Stimulated activated CD4-positive, alpha-beta T cell treated with anti-CD3 and anti-CD28 coated beads, Interleukin-15, amount 100 ng/mL, for 1 hour (primary cell): Measurements from ENCODE around the gene FCAR.
"Not testable (repeated sequence)": the region's sequence is repeated elsewhere in the genome, so short reads cannot be mapped to it uniquely, and the experiment has no call there.

Source experiments
- DNase-seq, 2 donors: peaks; one replicate each; pipeline ENCODE4 v3.0.0-alpha.2; 2020; ENCODE audit warnings: low read depth in 1 of 2, low spot score in 1 of 2

Gene FCAR

DNA sequence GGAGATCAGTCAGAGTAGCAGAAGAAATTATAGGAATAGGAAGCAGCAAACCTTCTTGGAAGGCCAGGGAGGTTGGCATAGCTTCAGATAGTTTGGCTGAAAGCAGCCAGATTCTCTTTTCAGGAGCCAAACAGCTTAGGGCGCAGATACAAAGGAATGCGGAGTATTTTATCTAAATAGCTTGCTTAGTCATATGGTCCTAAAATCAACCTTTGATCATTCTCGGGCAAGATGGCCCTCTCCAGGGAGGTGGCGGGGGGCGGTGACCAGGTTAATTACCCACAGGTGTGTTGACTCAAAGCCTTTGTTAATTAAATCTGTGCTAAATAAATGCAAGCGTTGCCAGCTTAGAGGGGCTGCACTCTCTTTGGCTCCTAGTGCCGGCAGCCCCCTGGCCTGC is 19.4 kb downstream of the FCAR start:
- DNase-seq, result no peak

DNA sequence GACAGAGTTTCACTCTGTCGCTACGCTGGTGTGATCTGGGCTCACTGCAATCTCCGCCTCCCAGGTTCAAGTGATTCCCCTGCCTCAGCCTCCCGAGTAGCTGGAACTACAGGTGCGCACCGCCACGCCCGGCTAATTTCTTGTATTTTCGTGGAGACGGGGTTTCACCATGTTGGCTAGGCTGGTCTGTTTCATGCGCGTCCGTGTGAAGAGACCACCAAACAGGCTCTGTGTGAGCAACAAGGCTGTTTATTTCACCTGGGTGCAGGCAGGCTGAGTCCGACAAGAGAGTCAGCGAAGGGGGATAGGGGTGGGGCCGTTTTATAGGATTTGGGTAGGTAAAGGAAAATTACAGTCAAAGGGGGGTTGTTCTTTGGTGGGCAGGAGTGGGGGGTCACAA is 20.1 kb downstream of the FCAR start:
- DNase-seq, result not testable (repeated sequence)

DNA sequence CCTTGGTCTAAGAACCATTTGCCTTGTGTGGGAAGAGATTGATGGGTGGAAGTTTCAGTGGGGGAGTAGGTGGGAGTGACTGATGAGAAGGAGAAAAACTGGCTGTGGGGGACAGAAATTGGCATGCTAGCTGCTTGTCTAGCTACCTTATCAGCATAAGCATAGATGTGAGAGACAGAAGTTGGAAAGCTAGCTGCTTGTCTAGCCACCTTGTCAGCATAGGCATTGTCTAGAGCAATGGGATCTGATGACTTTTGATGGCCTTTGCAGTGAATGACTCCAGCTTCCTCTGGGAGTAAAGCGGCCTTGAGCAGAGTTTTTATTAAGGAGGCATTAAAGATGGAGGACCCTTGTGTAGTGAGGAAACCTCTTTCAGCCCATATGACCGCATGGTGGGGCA is 22.0 kb downstream of the FCAR start:
- DNase-seq, result no peak

DNA sequence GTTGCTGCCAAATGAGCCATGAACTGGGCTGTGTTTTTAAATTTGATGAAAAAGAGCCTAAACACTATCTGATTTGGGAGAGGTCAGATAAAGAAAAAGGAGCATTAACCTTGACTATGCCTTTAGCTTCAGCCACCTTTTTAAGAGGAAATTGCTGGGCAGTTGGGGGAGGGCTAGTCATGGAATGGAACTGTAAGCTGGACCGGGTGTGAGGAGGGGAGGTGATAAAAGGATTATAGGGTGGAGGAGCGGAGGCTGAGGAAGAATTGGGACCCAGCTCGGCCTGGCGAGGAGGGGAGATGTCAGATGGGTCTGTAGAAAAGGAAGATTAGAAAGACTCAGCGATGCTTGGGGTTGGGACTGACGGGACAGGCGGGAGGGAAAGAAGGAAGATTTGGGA is 24.6 kb downstream of the FCAR start:
- not testable (repeated sequence) for DNase-seq

DNA sequence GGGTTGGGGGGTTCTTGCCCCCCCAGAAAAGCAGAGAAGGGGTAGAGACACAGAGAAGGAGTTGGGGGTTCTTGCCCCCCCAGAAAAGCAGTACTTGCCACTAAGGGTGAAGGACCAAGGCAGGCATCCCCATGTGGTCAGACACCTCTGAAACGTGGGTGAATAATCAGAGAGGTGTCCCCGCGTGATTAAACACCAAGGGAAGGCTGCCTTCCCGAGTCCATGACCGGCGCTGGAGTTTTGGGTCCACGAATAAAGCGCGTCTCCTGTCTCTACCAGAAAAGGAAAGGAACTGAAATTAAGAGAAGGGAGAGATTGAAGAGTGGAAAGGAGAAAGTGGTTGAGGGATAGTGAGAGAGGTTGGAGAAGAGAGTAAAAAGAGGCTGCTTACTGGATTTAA is 25.6 kb downstream of the FCAR start:
- not testable (repeated sequence) for DNase-seq

DNA sequence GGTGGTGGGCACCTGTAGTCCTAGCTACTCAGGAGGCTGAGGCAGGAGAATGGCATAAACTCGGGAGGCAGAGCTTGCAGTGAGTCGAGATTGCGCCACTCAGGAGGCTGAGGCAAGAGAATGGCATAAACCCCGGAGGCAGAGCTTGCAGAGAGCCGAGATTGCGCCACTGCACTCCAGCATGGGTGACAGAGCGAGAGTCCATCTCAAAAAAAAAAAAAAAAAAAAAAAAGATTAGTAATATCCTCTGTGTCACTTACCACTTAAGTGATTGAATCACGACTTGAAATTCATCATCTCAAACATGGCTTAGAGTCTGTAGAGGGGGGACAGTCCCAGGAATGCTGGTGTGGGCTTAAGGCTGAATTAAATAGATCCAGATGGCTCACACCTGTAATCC is 27.1 kb downstream of the FCAR start:
- DNase-seq, result not testable (repeated sequence)

DNA sequence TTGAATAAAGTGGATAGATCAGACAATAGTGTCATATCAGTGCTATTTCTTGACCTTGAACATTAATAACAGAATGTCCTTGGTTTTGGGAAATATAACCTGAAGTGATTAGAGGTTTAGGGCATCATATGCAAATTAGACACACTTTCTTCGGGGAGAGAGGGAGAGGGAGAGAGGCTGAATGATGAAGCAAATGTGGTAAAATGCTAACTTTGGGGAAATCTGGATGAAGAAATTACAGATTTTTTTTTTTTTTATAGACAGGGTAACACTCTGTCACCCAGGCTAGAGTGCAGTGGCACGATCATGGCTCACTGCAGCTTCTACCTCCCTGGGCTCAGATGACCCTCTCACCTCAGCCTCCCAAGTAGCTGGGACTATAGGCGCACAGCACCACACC is 28.0 kb downstream of the FCAR start:
- no peak for DNase-seq

DNA sequence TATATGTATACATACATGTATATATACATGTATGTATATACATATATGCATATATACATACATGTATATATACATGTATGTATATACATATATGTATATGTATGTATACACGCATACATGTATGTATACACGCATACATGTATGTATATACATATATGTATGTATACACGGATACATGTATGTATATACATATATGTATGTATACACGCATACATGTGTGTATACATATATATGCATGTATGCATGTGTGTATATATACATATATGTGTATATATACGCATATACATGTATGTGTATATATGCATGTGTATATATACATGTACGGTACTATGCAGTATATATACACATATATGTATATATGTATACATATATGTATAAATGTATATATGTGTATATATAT is 29.3 kb downstream of the FCAR start:
- DNase-seq, result no peak

DNA sequence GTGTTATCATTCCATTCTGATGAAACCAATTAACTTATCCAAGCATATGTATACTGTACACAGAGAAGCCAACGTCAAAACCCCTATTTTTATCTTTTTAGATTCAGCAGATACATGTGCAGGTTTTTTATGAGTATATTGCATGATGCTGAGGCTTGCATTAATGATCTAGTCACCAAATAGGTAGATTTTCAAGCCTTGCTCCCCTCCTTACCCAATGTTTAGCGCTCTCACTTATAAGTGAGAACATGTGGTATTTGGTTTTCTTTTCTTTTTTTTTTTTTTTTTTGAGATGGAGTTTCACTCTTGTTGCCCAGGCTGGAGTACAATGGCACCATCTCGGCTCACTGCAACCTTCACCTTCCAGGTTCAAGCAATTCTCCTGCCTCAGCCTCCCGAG is 30.2 kb downstream of the FCAR start:
- not testable (repeated sequence) for DNase-seq

DNA sequence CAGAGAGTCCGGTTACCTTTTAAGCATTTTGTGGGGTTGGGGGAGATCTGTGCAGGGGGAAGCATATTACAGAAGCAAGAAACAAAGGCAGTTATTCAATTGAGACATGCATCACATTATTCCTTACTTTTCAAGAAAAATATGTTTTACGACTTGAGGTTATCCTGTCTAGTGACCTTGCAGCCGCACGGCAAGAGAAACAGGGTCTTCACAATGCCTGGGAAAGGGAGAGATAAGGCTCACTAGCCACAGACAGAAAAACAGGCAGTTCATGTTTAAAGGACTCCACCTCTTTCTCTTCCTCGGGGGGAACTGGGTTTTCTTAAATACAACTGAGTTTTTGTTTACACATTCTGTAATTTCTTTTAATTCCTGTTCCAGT is 31.4 kb downstream of the FCAR start:
- DNase-seq, result no peak

DNA sequence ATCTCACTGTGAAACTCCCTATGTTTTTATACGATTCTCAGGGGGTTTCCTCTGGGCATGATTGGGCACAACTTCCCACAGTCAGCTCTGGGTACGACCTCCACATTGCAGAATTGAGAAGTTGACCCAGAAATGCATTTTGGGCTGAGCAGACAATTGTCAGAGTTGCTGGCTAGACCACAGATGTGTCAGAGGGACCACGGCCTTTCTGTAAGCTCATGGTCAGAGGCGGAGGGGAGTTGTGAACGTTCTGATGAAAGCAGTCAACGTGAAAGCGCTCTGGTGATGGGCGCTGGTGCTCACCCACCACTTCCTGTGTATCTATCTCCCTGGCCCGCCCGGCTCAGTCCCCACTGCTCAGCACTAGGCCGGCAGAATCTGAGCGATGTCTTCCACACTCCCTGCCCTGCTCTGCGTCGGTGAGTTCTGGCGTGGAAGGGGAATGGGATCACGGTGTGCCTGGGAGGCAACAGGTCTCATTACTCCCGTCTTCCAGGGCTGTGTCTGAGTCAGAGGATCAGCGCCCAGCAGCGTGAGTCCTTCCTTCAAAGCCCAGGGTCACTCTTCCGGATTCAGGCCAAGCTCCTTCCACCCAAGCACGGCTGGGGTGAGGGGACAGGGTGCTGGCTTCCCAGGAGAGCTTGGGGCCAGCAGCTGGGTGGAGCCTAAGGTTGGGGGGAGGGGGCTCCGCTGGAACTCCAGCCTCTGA is 31.9 kb downstream of the FCAR start, which contains the start of gene NCR1:
TSS of gene NCR1 (plus strand) at position 346 of the 709 bp plus-strand sequence. CDS start at position 386, 40 bp downstream.
- no peak for DNase-seq

DNA sequence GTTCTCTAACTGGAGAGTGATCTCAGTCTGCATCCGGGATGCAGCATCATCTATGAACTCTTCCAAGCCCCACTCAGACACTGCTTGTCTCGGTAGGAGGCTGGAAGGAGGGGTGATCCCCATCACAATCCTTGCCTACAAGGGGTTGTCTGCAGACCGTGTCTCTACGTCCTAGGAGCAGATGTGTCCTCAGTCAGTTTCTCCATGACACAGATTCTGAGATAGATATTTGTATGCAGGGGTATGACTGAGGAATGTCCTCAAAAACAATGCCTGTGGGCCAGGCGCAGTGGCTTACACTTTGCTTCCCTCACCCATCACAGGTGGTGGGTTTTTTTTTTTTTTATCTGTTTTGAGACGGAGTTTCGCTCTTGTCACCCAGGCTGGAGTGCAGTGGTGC is 32.8 kb downstream of the FCAR start:
- no peak for DNase-seq

DNA sequence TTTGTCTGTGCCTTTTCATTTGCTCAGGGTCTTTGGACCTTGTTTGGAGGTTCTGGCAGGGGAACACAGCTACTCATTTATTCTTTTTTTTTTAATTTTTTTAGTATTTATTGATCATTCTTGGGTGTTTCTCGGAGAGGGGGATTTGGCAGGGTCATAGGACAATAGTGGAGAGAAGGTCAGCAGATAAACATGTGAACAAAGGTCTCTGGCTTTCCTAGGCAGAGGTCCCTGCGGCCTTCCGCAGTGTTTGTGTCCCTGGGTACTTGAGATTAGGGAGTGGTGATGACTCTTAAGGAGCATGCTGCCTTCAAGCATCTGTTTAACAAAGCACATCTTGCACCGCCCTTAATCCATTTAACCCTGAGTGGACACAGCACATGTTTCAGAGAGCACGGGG is 33.9 kb downstream of the FCAR start:
- not testable (repeated sequence) for DNase-seq

DNA sequence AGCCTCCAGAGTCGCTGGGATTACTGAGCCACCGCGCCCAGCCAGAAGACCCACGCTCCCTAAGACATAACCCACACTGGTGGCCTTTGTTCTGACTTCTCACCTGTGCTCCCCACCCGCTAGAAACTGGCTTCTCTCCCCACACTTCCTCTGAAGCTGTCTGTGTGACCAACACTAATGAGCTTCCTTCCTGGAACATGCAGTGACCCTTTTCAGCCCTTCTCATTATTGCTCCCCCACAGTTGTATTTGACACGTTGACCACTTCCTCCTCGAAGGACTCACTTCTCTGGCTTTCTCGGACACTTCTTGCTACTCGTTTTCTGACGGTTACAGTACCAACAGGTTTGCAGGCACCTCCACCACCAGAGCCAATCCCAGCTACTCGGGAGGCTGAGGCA is 42.8 kb downstream of the FCAR start:
- no peak for DNase-seq

DNA sequence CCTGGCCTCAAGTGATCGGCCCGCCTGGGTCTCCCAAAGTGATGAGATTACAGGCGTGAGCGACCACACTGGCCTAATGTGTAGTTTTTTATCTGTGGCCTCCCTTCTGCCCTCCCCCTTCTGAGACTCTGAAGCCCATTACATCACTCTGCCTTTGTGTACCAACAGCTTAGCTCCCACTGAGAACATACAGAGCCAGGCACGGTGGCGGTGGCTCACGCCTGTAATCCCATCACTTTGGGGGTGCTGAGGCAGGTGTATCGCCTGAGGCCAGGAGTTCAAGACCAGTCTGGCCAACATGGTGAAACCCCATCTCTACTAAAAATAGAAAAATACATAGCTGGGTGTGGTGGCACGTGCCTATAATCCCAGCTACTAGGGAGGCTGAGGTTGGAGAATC is 44.5 kb downstream of the FCAR start:
- no peak for DNase-seq

DNA sequence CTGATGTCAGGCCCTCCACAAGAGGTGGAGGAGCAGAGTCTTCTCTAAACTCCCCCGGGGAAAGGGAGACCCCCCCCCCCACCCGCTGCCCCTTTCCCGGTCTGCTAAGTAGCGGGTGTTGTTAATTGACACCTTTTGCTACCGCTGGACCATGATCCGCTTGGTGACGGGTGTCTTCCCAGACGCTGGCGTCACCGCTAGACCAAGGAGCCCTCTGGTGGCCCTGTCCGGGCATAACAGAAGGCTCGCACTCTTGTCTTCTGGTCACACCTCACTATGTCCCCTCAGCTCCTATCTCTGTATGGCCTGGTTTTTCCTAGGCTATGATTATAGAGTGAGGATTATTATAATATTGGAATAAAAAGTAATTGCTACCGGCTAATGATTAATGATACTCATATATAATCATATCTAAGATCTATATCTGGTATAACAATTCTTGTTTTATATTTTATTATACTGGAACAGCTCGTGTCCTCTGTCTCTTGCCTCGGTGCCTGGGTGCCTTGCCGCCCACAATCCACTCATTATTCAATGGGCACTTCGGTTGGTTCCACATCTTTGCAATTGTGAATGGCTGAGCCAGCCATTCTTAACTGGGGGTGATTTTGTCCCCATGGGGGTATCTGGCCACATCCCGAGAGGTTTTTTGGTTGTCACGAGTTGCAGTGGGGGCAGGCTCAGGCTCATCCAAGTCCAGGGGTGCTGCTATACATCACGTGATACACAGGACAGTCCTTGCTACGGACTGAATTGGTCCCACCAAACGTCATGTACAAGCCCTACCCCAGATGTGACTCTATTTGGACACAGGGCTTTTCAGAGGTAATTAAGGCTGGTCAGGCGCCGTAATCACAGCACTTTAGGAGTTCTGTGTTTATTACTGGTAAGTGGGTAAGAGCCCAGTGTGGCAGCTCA is 45.9 kb downstream of the FCAR start:
- not testable (repeated sequence) for DNase-seq

DNA sequence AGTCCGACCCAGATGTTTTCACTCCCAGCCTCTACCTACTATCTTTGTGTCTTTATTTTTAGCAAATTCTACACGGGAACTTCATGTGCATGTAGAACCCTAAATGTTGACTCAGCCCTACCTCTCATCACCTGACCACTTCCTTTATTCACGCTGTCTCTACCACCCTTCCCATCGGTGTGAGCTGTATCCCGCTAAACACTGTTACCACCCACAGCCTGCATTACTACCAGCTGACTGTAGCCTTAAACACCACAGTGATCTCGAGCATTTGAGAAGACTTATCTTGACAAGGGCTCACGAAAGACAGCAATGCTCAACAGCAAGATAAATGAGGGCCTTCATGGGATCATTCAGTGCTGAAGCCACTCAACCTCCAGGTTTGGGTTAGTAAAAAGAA is 47.0 kb downstream of the FCAR start:
- DNase-seq, result no peak

DNA sequence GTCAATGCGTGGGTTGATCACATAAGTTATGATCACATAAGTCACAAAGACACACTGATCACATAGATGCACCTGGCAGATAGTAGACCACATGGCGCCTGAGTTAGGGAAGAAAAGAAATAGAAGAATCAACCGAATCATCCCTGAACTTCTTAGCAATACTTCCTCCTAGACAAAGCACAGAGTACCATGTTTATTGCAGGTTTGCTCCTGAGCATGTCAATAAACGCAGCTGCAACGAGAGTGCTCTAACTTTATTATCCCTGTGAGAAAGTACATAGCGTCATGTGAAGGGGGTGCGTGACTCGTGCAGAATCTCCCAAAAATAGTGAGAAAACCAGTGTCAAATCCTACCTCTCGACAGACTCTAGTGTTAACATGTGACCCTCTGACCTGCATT is 49.2 kb downstream of the FCAR start:
- DNase-seq, result no peak

DNA sequence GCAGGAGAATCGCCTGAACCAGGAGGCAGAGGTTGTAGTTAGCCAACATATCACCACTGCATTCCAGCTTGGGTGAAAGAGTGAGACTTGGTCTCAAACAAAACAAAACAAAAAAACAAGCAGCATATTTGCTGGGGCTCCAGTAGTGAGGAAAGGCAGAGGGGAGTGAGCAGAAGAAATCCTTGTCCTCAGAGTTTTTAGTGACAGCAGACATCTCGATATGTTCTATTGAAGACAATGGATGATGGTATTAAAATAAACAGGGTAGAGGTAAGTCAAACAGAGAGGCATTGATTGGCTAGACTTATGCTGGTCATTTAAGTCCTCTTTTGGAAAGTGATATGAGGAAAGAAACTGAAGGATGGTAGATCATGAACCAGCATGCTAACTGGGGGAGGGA is 54.3 kb downstream of the FCAR start:
- no peak for DNase-seq

DNA sequence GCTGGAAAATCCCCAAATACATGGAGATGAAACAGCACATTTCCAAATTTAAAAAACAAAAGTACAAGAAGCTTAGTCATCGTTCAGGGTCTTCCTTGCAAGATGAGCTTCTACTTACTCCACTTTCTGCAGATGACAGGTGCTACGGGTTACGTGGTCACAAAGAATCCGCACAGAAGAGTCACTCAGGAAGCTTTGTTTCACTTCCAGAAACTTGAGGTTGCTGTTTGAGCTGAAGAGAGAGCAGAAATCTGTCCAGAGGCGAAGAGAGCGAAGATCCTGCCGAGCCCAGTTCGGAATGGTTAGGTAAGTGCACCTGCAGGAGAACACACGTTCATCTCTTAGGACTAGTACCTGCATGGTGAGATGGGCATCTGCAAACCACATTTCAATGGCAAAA is 63.9 kb downstream of the FCAR start:
- DNase-seq, result no peak

DNA sequence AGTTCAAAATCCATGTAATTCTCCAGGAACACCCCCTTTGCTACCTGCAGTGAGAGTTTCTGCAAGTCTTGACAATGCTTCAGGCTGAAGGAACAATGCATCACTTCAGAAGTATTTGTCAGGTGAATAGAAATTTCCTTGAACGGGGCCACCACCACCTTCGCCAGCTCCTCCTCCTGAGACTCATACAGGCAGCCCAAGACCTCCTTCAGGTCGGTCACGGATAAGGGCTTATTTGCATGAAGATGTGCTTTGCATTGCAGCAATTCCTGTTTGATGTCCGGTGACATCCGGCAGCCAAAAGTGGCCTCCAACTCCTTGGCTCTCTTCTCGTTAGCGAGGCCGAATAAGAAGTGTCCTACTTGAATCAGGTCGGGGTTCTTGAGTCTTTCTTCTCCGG is 64.9 kb downstream of the FCAR start:
- DNase-seq, result no peak

DNA sequence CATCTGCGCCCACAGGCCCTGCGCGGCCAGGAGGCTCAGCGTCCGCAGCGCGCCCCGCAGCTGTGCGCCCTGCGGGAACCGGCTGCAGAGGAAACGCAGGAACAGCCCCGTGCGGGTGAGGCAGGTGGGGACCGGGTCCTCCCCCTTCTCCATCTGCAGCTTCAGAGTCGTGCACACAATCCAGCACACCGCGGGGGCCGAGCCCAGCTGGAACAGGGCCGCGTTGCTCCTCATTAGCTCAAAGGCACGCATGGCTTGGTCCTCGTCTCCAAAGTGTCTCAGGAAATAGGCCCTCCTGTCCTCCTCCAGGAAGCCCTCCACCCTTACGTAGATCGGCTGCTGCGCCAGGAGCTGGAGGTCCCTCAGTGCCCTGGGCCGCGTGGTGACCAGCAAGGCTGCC is 65.5 kb downstream of the FCAR start:
- DNase-seq, result not testable (repeated sequence)
